ENCODE data around the gene HAVCR2.
"Not testable (repeated sequence)": the region's sequence is repeated elsewhere in the genome, so short reads cannot be mapped to it uniquely, and the experiment has no call there.

Gene HAVCR2

DNA sequence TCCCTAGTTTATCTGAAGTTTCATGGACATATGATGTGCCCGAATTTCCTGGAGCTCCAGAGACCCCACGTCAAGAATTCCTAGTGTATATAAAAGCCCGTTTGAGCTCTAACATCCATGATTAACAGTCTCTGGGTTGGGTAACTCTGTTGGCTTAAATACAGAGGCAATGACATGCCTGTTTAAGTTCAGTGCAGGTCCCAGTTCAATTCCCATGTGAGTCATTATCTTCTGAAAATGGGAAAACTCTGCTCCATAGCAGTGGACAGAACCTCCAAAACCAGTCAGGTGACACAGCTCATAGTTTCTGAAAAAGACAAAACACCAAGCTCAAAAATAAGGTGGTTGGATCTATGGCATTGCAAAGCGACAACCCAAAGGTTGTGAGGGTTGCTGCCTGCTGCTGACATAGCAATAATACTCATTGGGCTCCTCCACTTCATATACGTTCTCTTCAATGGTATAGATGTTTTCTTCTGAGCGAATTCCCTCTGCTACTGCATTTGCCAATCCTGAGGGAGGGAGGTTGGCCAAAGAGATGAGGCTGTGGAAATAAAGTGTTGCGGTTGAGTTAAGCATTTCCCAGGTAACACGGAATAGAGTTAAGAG, 22.0 kb downstream of the HAVCR2 start:
- no peak for DNase-seq

DNA sequence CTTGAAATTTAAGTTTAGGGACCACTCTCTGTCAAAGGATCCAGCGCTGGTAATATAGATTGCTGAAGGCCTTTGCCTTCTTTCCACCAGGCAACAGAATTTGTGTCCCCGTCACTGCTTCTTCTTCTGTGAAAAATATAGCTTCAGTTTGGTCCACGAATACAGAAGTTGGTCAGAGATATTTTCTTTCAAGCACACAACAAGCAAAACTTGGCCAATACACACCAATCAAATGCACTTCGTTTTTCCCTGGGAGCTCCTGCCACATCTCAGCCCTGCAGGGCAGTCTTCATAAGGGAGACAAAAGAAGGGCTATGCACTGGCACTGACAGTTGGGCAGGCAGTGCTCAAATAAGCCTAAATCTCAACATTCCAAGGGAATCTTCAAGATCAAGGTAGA, 22.9 kb downstream of the HAVCR2 start:
- DNase-seq = no peak

DNA sequence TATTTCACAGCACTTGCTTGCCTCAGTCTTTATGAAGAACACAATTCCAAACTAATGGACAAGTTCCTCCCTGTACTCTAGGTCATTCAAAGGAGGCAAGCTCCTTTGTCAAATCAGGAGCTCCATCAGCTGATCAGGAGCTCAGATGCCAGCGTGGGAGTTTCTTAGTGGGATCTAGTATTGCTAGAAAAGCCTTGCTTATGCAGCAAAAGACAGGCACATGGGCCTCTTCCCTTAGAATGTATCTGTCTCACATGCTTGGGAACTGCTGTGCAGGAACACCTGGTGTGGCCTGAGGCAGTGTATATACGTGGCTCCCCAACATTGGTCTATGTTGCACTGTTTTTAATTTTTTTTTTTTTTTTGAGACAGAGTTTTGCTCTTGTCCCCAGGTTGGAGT, 28.6 kb downstream of the HAVCR2 start:
- no peak for DNase-seq

DNA sequence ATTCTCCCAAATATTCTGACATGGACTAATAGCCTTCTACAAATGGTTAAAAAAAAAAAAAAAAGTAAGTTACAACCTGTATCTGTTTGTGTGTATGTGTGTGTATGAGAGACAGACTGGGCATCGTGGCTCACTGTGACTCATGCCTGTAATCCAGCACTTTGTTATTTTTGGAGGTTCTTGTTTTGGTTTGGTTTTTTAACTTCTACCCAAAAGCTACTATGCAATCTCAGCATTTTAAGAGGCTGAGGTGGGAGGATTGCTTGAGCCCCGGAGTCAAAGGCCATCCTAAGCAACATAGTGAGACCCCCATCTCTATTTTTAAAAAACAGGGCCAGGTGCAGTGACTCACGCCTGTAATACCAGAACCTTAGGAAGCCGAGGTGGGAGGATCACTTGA, 32.3 kb downstream of the HAVCR2 start:
- no peak for DNase-seq

DNA sequence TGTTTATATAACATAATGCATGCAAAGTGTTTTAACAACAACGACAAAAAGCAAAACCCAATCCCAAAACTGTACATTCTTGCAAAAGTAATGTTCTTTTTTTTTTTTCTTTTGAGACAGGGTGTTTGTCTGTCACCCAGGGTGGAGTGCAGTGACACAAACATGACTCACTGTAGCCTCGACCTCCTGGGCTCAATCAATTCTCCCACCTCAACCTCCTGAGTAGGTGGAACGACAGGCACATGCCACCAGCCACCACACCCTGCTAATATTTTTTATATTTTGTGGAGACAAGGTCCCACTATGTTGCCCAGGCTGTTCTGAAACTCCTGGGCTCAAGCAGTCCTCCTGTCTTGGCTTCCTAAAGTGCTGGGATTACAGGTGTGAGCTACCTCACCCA, 36.3 kb downstream of the HAVCR2 start:
- no peak for DNase-seq

DNA sequence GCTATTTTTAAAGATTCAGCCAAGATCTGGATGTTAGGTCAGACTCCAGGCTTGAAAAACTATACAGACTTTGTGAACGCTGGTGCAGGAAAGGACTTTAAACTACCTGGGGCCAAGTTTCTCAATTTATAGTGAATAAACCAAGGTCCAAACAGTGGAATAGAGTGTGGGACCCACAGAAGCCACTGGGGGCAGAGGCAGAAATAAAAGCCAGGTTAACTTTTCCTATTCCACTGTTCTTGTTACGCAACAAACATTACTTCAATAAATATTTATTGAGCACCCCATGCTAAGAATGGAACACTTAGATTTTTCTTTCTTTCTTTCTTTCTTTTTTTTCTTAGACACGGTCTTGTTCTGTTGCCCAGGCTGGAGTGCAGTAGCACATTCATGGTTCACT, 38.9 kb downstream of the HAVCR2 start:
- no peak for DNase-seq

DNA sequence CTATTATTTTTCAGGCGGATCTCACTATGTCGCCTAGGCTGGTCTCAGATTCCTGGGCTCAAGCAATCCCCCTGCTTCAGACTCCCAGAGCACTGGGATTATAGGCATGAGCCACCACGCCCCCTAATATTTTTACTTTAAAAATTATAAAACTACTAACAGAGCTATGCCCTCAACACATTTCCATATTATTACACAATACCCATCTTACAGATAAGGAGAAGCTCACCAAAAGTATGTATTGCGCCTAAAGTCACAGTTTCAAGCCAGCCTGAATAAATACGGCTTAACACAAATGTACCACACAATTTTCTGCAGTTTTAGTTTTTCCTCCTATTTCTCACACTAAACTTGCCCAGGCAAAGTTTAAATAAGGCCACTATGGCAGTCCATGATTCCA, 40.1 kb downstream of the HAVCR2 start:
- no peak for DNase-seq

DNA sequence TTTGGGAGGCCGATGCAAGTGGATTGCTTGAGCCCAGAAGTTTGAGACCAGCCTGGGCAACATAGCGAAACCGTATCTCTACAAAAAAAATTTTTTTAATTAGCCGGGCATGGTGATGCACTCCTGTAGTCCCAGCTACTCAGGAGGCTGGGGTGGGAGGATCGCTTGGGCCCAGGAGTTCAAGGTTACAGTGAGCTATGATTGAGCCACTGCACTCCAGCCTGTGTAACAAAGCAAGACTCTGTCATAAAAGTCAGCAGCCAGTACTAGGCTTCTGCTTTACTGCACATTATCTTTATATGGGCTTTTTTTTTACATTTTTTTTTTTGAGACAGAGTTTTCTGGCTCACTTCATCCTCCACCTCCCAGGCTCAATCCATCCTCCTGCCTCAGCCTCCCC, 40.5 kb downstream of the HAVCR2 start:
- no peak for DNase-seq

DNA sequence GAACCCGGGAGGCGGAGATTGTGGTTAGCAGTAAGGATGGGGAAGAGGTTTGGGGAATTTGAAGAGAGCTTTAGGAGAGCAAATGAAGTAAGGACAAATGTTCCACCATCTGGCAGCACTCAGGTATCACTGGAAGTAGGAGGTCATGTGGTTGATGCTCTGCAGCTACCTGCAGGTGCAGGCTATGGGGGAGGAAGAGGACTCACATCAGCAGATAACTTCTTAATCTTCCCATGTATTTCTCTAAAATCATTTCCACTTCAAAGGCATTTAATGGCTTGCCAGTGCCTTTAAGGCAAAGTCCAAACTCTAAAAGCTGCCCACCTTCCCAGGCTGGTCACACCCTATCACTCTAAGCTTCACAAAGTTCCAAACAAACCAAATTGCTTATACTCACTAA, 41.8 kb downstream of the HAVCR2 start:
- DNase-seq = no peak

DNA sequence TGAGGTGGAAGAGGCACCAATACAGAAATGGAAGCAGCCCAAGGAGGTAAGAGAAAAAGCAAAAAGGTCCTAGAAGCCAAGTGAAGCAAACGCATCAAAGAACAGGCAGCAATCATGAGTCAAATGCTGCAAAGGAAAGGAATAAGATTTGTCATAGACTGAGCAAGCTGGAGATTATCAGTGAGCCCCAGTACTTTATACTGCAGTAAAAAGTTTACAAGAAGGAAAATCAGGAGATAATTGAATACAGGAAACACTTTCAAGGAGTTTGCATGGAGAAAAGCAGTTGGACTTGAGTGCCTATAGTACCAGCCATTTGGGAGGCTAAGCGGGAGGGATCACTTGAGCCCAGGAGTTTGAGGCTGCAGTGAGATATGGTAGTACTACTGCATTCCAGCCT, 42.8 kb downstream of the HAVCR2 start:
- DNase-seq = no peak

DNA sequence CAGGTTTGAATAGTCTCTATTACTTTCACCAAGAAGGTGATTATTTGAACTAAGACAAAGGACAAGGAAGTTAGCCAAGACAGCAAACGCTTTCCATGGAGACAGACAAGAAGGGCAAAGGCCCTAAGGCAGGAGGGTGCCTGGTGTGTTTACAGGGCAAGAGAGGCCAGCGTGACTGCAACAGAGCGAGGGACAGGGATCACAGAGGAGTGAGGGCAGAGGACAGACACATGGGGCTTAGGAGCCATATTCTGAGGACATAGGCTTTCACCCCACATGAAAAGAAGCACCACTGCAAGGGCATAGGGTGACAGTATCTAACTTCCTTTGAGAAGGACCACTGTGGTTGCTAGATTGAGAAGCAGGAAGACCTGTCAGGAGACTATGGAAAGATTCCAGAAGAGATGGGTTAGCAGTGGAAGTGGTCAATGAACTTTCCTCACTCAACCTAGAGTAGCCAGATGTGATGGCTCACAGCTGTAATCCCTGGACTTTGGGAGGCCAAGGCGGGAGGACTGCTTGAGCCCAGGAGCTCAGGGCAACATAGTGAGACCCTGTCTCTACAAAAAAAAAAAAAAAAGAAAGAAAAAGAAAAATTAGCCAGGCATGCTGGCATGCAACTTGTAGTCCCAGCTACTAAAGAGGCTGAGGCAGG, 44.9 kb downstream of the HAVCR2 start:
- DNase-seq = no peak

DNA sequence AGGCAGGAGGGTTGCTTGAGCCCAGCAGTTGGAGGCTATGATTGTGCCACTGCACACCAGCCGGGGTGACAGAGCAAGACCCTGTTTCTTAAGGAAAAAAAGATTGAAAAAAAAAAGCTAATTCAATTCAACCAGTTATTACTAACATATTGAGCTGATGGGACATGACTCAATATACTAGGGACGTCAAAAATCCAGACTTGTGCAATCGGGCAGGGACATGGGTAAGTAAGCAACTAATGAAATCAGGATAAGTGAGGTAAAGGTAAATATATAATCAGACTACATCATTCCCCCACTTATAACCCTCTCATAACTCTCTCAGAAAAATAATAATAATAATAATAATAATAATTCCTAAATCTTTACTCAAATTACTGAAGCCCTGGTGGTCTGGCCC, 49.0 kb downstream of the HAVCR2 start:
- no peak for DNase-seq

DNA sequence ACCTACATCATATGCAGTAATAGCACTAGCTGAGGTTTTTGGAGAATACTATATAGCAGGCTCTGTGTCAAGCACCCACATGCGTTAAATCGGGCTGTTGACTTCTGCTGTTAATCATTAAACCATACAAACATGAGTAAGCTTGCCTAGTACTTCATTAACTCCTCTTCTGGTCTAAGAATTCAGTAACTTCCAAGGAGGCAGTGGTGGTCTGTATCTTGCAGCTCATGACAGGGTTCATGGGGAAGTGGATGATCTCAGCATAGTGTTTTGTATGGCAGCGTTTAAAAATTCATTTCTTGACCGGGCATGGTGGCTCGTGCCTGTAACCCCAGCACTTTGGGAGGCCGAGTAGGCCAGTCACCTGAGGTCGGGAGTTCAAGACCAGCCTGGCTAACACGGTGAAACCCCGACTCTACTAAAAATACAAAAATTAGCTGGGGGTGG, 49.7 kb downstream of the HAVCR2 start, which contains the start of gene HAVCR1:
TSS of gene HAVCR1 (minus strand) at position 24 of the 447 bp plus-strand sequence. CDS start 1,173 bp downstream, outside the sequence.
- DNase-seq = no peak

DNA sequence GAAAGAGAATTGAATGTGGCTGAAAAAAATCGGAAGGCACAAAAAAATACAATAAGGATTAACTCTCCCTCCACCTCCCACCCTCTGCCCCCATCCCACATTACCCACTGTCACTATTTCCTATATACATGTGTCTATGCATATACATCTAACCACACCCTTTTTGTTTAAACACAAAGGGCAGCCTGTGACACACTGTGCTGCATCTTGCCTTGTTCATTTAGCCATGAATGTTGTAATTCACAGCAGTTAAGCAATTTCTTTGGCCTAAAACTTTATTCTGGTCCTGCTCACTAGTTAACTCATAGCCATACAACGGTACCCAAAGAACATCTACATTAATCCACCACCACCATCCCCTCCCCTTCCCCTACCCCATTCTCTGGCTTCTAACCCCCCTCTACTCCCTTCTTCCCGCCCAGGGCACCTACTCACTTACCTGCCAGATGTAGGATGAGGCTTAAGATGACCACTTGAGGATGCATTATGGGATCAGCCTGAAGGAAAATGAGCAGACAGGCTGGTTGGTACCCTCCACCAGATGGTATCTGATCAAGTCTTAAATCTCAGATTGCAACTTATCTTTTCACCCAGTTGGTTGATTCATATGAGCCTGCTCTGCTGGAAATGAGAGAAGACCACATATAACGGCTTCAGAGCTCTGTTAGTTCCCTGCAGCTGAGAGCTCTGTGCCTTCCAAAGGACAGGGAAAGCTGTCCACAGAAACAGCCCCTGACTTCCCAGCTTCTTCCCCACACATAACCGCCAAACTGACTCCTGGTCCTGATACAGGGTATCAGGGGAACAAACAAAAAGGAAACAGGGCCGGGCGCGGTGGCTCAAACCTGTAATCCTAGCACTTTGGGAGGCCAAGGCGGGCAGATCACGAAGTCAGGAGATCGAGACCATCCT, 51.1 kb downstream of the HAVCR2 start:
- no peak for DNase-seq

DNA sequence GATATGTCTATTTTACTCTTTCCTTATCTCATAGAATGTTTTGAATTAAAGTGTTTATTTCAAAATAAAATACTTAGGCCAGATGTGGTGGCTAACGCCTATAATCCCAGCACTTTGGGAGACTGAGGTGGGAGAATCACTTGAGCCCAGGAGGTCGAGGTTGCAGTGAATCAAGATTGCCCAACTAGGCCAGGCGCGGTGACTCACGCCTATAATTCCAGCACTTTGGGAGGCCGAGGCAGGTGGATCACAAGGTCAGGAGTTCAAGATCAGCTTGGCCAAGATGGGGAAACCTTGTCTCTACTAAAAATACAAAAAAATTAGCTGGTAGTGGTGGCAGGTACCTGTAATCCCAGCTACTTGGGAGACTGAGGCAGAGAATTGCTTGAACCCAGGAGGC, 52.0 kb downstream of the HAVCR2 start:
- DNase-seq = not testable (repeated sequence)

DNA sequence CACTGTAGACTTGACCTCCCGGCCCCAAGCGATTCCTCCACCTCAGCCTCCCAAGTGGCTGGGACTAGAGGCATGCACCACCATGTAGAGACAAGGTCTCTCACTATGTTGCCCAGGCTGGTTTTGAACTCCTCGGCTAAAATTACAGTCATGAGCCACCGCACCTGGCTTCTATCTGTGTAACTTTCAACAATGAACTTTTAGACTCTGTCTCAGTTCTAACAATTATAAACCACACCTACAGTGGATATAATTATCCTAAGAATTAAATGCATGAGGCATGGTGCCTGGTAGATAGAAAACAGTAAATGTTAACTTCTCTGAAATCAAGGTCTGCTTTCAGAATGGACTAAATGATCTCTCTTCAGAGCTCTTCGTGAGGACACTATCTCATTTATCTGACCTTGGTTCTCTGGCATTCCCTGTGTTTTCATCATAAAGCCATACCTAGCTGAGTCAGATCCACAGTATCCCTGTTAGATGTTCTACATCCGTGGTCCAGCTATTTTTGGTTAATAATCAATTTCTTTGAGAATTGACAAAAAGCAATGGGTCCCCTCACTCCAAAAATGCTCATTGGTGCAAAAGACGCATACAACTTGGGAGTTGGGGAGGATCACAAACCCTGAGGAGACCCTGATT, 57.1 kb downstream of the HAVCR2 start:
- DNase-seq = no peak

DNA sequence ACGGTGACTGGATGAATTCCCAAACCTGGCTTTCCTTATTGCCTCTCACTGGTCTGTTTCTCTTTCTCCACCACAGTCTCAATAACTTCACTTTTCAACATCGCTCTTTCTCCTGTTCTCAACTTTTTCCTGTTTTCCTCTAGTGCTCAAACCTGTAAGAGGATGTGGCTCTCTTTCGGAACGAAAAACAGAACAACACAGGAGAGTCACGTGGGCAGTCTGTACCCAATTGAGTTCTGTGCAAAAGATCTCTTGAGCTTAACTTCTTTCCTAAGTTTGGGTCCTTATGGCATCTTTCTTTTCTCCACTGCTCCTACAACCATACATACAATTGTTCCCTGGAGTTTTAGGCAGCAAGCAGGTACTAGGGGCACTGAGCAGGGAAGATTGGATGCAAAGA, 58.8 kb downstream of the HAVCR2 start:
- no peak for DNase-seq

DNA sequence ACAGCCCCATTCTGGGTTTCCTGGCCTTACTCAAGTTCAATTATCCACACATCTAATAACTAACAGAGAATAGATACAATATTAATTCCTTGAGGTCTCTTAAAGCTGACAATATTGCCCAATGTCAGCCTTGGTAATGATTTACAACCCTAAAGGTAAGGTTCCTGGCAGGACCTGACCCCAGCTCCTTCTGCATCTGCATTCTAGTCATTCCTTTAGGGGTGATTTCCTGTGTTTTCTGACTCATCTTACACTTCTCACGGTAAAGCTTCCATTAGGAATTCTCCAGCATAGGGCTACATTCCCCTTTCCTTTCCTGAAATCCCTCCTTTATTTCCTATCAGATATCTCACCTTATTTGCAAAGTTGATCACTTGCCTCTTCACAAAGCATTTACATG, 59.2 kb downstream of the HAVCR2 start:
- DNase-seq = no peak

DNA sequence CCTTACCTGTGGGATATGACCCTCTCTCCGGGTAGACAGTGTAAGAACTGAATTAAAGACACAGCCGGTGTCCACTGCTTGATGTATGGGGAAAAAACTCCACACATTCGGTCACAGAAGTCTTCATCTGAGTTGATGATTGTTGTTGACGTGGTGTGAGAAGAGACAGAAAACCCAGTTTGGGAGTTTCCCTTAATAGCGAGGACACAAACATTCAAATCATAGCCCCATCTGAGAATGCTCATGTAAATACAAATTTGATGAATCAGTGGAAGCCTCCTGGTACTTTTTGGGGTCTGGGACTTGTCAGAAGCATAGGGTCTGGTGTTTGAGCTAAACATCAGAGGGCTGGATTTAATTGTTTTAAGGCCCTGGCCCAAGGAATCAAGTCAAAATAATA, 60.9 kb downstream of the HAVCR2 start:
- no peak for DNase-seq

DNA sequence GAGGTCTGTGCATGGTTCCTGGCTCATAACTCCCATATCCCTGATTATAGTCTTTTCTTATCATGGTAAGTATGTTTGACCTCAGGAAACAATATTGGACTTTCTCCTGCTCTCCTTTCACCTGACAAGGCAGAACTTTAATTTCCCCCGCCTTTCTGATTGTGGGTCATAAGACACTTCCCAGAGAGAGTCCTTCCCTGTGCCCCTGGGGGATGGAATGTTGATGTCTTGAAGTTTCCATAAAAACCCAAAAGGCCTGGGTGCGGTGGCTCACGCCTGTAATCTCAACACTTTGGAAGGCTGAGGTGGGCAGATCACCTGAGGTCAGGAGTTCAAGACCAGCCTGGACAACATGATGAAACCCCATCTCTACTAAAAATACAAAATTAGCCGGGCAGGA, 61.8 kb downstream of the HAVCR2 start:
- DNase-seq = not testable (repeated sequence)

DNA sequence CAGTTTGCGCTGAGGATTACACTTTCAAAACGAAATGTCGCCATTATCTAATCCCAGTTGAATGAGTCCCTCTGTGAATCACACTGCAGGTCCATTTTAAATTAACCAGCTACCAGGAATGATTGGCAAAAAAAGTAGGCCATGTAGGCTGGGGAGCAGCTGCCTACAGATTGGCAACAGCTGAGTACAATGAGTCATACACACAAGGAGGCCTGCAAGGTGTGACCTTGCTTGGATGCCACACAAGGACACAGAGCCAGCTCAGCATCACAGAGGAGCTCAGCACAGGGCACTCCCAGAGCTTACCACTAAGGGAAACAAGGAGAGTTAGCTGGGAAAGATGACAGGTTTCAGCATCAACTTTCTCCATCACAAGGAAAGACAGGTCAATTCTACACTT, 62.8 kb downstream of the HAVCR2 start:
- DNase-seq = no peak

DNA sequence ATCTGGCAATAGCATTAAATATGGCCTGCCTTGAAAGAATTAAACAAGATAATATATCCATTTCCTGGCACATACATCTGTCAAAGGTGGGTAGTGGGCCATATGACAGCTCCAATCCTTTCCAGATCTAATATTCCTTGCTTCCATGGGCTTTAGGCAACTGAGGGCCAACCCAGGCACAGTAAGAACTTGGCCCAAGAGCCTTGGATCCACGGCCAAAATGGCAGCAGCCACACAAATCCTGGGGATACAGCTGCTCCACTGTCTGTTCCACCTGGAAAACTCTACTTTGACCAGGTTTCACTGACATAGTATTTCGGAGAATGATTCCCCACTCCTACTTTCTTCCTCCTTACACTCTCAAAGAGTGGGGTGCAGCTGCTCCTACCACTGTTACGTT, 63.2 kb downstream of the HAVCR2 start:
- DNase-seq = no peak

DNA sequence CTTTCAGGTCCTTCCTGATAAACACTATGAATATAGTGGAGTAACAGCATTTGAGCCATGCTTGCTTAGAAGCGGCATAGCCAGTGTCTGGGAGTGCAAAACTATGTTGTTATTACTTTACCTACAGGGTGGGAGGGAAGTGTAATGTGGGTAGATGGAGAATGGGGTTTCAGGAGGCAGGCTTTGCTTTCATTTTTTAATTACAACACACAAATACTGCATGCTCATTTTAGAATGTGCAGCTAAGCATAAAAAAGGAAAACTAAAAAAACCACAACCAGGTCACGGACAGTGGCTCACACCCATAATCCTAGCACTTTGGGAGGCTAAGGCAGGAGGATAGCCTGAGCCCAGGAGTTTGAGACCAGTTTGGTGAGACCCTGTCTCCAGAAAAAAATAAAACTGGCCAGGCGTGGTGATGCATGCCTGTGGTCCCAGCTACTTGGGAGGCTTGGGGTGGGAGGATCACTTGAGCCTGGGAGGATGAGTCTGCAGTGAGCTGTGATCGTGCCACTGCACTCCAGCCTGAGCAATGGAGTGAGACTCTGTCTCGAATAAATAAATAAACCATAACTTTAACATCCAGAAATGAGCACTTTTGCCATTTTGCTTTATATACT, 70.2 kb downstream of the HAVCR2 start:
- no peak for DNase-seq

Measured in NCI-H2029 (cell line).